GM23338 (cell line): ENCODE results near the gene GMPS. TPM values are rescaled to one million over a fixed set of nuclear protein-coding genes. Genes with fewer than 3 reads are reported as not detected.

ENCODE experiments used
- ATAC-seq: fragments of 200-7000 bp; cut with Tn5 transposase; 3 replicates; pipeline ENCODE4 v1.9.1; 2020
- DNase-seq: peaks from one replicate; pipeline ENCODE4 v3.0.0-alpha.2; 2015; ENCODE audit warnings: low spot score
- H2AFZ ChIP-seq: fragments of 200-600 bp; sonication (generic); 2 replicates; pipeline ENCODE4 v1.8.0; 2016; ENCODE audit warnings: antibody characterized with exemption, mild to moderate bottlenecking, moderate library complexity
- H3F3A ChIP-seq: fragments of 200-600 bp; sonication (generic); replicated peaks from 2 replicates; pipeline ENCODE4 v1.8.0; 2017; ENCODE audit warnings: antibody characterized with exemption, mixed run types, low read depth
- H3K27ac ChIP-seq: fragments of 200-600 bp; sonication (generic); 2 replicates; pipeline ENCODE4 v1.6.1; 2016; ENCODE audit warnings: low read depth
- H3K27me3 ChIP-seq: fragments of 200-600 bp; sonication (generic); 2 replicates; pipeline ENCODE4 v1.8.0; 2016; ENCODE audit warnings: mild to moderate bottlenecking, mixed run types, moderate library complexity; ENCODE audit not compliant: insufficient read depth
- H3K36me3 ChIP-seq: fragments of 200-600 bp; sonication (generic); 2 replicates; pipeline ENCODE4 v1.8.0; 2016; ENCODE audit warnings: mild to moderate bottlenecking; ENCODE audit not compliant: insufficient read depth
- H3K4me1 ChIP-seq: fragments of 200-600 bp; sonication (generic); 2 replicates; pipeline ENCODE4 v1.8.0; 2016; ENCODE audit warnings: mild to moderate bottlenecking, moderate library complexity; ENCODE audit not compliant: insufficient read depth
- H3K4me2 ChIP-seq: fragments of 200-600 bp; sonication (generic); 2 replicates; pipeline ENCODE4 v1.7.1; 2017; ENCODE audit warnings: mixed run types
- H3K4me3 ChIP-seq: fragments of 200-600 bp; sonication (generic); 2 replicates; pipeline ENCODE4 v1.6.1; 2016; ENCODE audit warnings: mixed run types
- H3K79me2 ChIP-seq: fragments of 200-600 bp; sonication (generic); replicated peaks from 2 replicates; pipeline ENCODE4 v1.8.0; 2017; ENCODE audit warnings: mild to moderate bottlenecking; ENCODE audit not compliant: insufficient read depth
- H3K9me2 ChIP-seq: fragments of 200-600 bp; sonication (generic); 2 replicates; pipeline ENCODE4 v1.8.0; 2017; ENCODE audit not compliant: insufficient read depth
- H4K20me1 ChIP-seq: fragments of 200-600 bp; sonication (generic); replicated peaks from 2 replicates; pipeline ENCODE4 v1.8.0; 2017; ENCODE audit warnings: mild to moderate bottlenecking; ENCODE audit not compliant: insufficient read depth
- H3K27ac Mint-ChIP-seq: 2 replicates; pipeline ENCODE4 v1.8.0; 2020; ENCODE audit warnings: inconsistent platforms, mild to moderate bottlenecking, moderate library complexity, mixed read lengths
- H3K27me3 Mint-ChIP-seq: 3 replicates; pipeline ENCODE4 v1.8.0; 2022; ENCODE audit warnings: low read depth, mild to moderate bottlenecking, moderate library complexity, mixed read lengths, inconsistent platforms; ENCODE audit not compliant: insufficient read depth, poor library complexity
- H3K36me3 Mint-ChIP-seq: 3 replicates; pipeline ENCODE4 v1.8.0; 2021; ENCODE audit warnings: low read depth, mild to moderate bottlenecking, inconsistent platforms, moderate library complexity, mixed read lengths
- H3K4me1 Mint-ChIP-seq: 3 replicates; pipeline ENCODE4 v1.8.0; 2020; ENCODE audit warnings: mild to moderate bottlenecking, inconsistent platforms, mixed read lengths
- H3K4me3 Mint-ChIP-seq: 3 replicates; pipeline ENCODE4 v1.8.0; 2021; ENCODE audit warnings: moderate library complexity, mild to moderate bottlenecking, inconsistent platforms, mixed read lengths
- H3K9me3 Mint-ChIP-seq: 3 replicates; pipeline ENCODE4 v1.8.0; 2020; ENCODE audit warnings: moderate library complexity, mild to moderate bottlenecking, inconsistent platforms, mixed read lengths
- CREB1 ChIP-seq: fragments of 250-450 bp; sonication (Bioruptor Pico); IDR thresholded peaks from 2 replicates; pipeline ENCODE4 v1.5.0; 2020; ENCODE audit warnings: low read depth, mild to moderate bottlenecking, moderate library complexity
- EZH2 ChIP-seq: fragments of 200-600 bp; sonication (generic); IDR thresholded peaks from one replicate; pipeline ENCODE4 v1.8.0; 2017; ENCODE audit warnings: antibody characterized with exemption, mild to moderate bottlenecking, low read depth; ENCODE audit not compliant: unreplicated experiment
- EZH2phosphoT487 ChIP-seq: fragments of 200-600 bp; sonication (generic); IDR thresholded peaks from one replicate; pipeline ENCODE4 v1.8.1; 2018; ENCODE audit warnings: antibody characterized with exemption; ENCODE audit not compliant: unreplicated experiment
- JUNB ChIP-seq: IDR thresholded peaks from one replicate; pipeline ENCODE4 v1.6.1; 2016; ENCODE audit warnings: antibody characterized with exemption; ENCODE audit not compliant: unreplicated experiment
- POLR2AphosphoS5 ChIP-seq: IDR thresholded peaks from 2 replicates; pipeline ENCODE4 v1.6.1; 2016; ENCODE audit warnings: antibody characterized with exemption, low read depth
- STAT1 ChIP-seq: IDR thresholded peaks from one replicate; pipeline ENCODE4 v1.6.1; 2016; ENCODE audit warnings: antibody characterized with exemption; ENCODE audit not compliant: unreplicated experiment
- ZNF114 ChIP-seq: fragments of 250-450 bp; sonication (Bioruptor Pico); IDR thresholded peaks from 2 replicates; pipeline ENCODE4 v1.5.0; 2020; ENCODE audit warnings: mild to moderate bottlenecking, moderate library complexity
- ZNF331 ChIP-seq: fragments of 250-450 bp; sonication (Bioruptor Pico); IDR thresholded peaks from 2 replicates; pipeline ENCODE4 v1.5.0; 2020; ENCODE audit warnings: low read depth, mild to moderate bottlenecking, moderate library complexity
- polyA plus RNA-seq: library from polyadenylated mRNA; unstranded; fragments of >200 nt; fragmentation: Nextera tagmentation; extraction: Ambion mirVana; gene quantifications from 2 replicates; pipeline ENCODE4 v1.2.1, GENCODE V29; 2016
- total RNA-seq: library from RNA; depleted of rRNA; stranded (reverse); fragments of >200 nt; shearing (Covaris generic); gene quantifications from 2 replicates; pipeline ENCODE4 v1.2.3, GENCODE V29; 2014
- TF ChIP-seq, protein P1 (sequence below): fragments of 250-450 bp; sonication (Bioruptor Pico); IDR thresholded peaks from 2 replicates; pipeline ENCODE4 v1.5.0; 2020; ENCODE audit warnings: mild to moderate bottlenecking, moderate library complexity

GMPS gene
- total and polyA plus RNA-seq, 2 experiments from 2014 or later, result 72.0 to 145 TPM

DNA sequence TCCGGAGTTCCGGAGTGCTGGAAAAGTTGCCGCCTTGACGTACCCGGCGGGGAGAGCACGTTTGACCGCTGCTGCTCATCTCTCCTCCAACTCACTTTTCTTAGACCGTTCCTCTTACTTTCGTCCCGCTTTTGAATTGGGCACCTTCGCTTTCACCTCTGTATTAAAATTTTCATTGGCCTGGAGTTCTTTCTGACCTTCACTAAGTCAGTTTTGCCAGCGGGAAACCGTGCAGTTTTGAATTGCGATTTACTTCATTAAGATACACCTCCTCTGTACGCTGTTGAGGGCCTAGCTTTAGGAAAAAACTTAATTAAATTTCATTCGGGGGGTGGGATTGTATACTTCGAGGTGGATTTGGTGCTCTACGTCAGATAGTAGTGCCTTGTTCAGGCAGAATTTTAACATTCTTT lies 1.3 kb downstream of the GMPS start (continued):
- TF ChIP-seq, protein P1, sequence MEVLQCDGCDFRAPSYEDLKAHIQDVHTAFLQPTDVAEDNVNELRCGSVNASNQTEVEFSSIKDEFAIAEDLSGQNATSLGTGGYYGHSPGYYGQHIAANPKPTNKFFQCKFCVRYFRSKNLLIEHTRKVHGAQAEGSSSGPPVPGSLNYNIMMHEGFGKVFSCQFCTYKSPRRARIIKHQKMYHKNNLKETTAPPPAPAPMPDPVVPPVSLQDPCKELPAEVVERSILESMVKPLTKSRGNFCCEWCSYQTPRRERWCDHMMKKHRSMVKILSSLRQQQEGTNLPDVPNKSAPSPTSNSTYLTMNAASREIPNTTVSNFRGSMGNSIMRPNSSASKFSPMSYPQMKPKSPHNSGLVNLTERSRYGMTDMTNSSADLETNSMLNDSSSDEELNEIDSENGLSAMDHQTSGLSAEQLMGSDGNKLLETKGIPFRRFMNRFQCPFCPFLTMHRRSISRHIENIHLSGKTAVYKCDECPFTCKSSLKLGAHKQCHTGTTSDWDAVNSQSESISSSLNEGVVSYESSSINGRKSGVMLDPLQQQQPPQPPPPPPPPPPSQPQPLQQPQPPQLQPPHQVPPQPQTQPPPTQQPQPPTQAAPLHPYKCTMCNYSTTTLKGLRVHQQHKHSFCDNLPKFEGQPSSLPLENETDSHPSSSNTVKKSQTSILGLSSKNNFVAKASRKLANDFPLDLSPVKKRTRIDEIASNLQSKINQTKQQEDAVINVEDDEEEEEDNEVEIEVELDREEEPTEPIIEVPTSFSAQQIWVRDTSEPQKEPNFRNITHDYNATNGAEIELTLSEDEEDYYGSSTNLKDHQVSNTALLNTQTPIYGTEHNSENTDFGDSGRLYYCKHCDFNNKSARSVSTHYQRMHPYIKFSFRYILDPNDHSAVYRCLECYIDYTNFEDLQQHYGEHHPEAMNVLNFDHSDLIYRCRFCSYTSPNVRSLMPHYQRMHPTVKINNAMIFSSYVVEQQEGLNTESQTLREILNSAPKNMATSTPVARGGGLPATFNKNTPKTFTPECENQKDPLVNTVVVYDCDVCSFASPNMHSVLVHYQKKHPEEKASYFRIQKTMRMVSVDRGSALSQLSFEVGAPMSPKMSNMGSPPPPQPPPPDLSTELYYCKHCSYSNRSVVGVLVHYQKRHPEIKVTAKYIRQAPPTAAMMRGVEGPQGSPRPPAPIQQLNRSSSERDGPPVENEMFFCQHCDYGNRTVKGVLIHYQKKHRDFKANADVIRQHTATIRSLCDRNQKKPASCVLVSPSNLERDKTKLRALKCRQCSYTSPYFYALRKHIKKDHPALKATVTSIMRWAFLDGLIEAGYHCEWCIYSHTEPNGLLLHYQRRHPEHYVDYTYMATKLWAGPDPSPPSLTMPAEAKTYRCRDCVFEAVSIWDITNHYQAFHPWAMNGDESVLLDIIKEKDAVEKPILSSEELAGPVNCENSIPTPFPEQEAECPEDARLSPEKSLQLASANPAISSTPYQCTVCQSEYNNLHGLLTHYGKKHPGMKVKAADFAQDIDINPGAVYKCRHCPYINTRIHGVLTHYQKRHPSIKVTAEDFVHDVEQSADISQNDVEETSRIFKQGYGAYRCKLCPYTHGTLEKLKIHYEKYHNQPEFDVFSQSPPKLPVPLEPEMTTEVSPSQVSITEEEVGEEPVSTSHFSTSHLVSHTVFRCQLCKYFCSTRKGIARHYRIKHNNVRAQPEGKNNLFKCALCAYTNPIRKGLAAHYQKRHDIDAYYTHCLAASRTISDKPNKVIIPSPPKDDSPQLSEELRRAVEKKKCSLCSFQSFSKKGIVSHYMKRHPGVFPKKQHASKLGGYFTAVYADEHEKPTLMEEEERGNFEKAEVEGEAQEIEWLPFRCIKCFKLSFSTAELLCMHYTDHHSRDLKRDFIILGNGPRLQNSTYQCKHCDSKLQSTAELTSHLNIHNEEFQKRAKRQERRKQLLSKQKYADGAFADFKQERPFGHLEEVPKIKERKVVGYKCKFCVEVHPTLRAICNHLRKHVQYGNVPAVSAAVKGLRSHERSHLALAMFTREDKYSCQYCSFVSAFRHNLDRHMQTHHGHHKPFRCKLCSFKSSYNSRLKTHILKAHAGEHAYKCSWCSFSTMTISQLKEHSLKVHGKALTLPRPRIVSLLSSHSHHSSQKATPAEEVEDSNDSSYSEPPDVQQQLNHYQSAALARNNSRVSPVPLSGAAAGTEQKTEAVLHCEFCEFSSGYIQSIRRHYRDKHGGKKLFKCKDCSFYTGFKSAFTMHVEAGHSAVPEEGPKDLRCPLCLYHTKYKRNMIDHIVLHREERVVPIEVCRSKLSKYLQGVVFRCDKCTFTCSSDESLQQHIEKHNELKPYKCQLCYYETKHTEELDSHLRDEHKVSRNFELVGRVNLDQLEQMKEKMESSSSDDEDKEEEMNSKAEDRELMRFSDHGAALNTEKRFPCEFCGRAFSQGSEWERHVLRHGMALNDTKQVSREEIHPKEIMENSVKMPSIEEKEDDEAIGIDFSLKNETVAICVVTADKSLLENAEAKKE (CRISPR knock-in tag), result no peak
- no peak for TF ChIP-seq ZNF331 (CRISPR knock-in tag)

DNA sequence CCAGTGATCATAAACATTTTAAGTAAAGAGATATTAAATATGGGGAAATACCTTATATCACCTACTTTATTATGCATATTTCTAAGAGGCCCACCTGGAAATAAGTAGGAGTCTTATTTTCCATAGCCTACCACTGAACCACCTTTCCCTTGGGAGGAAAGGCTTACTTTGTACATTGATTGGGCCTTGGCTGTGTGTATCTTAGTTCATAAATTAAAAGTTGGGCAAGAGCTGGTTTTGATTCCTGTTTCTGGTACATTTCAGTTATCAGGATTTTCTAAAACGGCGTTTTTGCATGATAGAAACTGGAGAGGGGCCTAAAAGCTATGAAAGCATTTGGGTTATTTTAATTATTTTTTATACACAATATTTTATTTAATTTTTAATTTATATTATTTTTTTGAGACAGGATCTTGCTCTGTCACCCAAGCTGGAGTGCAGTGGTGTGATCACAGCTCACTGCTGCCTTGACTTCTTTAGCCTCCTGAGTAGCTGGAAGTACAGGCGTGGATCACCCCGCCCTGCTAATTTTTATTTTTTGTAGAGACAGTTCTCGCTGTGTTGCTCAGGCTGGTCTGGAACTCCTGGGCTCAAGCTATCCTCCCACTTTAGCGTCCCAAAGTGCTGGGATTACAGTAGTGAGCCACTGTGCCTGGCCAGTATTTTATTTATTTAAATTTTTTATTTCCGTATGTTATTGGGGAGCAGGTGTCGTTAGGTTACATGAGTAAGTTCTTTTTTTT lies 2.6 kb downstream of the GMPS start:
- Histone ChIP-seq H3K9me2 (no peaks in the 10 kb centered on the region), H3K79me2 (peaks cover 73% of the 10 kb centered on the region), H3F3A (peaks cover 7% of the 10 kb centered on the region), H3K4me3 (peak overlapping the region; percentile 74; the same call in 1 of the 2 replicates), H4K20me1 (peaks cover 34% of the 10 kb centered on the region), H3K4me2 (peak overlapping the region; percentile 92), H3K4me1 (peaks cover 26% of the 10 kb centered on the region), H3K36me3 (no peaks in the 10 kb centered on the region), H3K27me3 (no peaks in the 10 kb centered on the region), H2AFZ (no peak overlapping the region), H3K27ac (no peak overlapping the region)
- H3K4me3 Mint-ChIP-seq, result peak overlapping the region; percentile 96; the same call in 2 of the 3 replicates
- no peak for ATAC-seq
- H3K4me1 Mint-ChIP-seq, result peaks cover 50% of the 10 kb centered on the region
- DNase-seq, result no peak
- H3K9me3 Mint-ChIP-seq, result no peaks in the 10 kb centered on the region; the same call in 2 of the 3 replicates
- H3K27me3 Mint-ChIP-seq, result peaks cover 8% of the 10 kb centered on the region
- H3K36me3 Mint-ChIP-seq, result peaks cover 5% of the 10 kb centered on the region; the same call in 1 of the 3 replicates
- no peak overlapping the region for H3K27ac Mint-ChIP-seq
- TF ChIP-seq JUNB (no peak), POLR2AphosphoS5 (no peak), STAT1 (no peak), ZNF331 (CRISPR knock-in tag) (no peak), EZH2 (no peak), ZNF114 (CRISPR knock-in tag) (no peak), CREB1 (CRISPR knock-in tag) (no peak), EZH2phosphoT487 (no peak)
- TF ChIP-seq, protein P1 (CRISPR knock-in tag), result no peak
